NCI-H69 (cell line): ENCODE measurements around the gene MUS81.
A peak's percentile ranks its signal among the peaks of the same experiment; 100 is the strongest.
"Not testable (repeated sequence)": the region's sequence is repeated elsewhere in the genome, so short reads cannot be mapped to it uniquely, and the experiment has no call there.

Source experiments
- DNase-seq: peaks from one replicate; lab custom pipeline; 2025; lab: John Stamatoyannopoulos, UW

MUS81 gene

DNA sequence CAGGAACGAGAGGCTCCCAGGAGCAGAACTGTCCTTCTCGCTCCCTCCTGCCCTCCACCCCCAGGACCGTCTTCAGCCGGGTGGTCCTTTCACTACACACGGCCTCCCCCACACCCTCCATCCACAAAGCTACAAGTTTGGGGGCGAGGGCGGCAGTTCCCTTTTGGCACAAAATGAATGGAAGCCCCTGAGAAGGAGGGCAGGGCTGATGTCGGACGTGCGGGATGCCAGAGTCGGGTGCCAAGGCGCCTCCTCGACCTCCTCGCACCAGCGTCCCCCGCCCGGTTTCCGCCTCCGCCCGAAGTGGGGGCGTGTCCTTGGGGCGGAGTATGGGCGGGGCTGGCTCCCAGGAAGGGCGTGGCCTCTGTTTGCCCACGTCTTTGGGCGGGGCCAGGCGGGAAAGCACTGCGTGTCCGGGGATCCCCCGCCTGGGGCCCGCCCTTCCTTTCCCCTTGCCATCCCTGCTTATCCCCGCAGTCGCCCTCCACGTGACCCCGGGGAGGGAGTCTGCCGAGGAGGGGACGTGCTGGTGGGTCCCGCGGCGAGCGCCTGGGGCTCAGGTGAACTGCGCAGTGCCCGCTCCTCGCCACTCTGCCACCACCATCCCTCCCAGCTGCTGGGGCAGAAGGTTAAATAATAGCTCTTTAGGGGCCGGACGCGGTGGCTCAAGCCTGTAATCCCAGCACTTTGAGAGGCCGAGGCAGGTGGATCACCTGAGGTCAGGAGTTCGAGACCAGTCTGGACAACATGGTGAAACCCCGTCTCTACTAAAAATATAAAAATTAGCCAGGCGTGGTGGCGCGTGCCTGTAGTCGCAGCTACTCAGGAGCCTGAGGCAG lies 13.3 kb downstream of the MUS81 start:
- DNase-seq: peak; percentile 97

DNA sequence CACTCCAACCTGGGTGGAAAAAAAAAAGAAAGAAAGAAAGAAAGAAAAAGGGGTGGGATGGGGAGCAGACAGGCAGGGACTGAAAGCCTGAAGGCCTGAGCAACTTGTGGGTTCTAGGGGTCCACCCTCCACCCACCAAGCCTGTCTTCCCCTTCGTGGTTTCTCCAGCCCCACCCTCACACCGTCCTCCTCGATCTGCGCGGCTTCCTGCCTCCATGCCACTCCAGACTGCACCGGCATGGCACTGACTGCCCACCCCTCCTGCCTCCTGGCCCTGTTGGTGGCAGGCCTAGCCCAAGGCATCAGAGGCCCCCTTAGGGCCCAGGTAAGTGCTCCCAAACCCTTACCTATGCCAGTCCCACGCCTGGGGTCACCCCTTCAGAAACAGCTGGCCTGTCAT lies 19.4 kb downstream of the MUS81 start, which contains the start of gene CTSW:
Gene CTSW (plus strand): TSS at position 221 of the 400 bp plus-strand sequence. CDS start 18 bp downstream, at position 239.
- no peak for DNase-seq

DNA sequence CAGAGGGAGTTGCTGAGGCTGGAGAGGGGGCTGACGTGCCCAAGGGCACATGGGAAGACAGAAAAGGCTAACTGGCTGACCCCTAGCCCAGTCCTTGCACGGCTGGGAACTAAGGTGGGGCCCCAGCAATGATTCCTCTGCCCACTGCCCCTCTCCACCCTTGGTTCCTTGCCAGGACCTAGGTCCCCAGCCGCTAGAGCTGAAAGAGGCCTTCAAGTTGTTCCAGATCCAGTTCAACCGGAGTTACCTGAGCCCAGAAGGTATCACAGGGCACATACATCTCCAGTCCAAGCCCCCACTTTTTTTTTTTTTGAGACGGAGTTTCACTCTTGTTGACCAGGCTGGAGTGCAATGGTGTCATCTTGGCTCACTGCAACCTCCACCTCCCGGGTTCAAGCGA lies 19.8 kb downstream of the MUS81 start:
- DNase-seq: no peak

DNA sequence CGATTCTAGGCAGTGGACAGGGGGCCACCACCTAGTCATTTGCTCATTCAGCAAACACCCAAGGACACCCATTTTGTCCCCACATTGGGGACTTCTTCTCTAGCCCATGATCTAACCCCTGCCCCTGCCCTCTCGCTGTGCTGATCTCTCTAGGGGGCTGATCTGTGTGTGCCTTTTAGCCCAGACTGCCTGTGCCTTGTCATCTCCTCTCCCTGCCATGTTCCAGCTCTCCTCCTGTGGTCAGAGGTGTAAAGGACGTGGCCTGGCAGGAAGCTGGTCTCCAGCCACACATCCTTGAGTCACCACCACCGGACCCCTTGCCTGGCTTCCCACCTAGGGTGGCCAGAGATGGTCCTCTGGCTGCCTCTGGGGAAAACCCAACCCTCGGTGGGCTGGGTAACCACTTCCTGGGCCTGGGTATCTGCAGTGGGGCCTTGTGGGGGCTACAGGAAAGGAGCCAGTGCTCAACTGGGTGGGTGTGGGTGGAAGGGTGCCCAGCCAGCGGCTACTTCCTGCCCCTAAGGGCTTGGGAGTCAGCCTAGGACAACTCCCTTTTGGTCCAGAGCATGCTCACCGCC lies 20.7 kb downstream of the MUS81 start:
- no peak for DNase-seq

DNA sequence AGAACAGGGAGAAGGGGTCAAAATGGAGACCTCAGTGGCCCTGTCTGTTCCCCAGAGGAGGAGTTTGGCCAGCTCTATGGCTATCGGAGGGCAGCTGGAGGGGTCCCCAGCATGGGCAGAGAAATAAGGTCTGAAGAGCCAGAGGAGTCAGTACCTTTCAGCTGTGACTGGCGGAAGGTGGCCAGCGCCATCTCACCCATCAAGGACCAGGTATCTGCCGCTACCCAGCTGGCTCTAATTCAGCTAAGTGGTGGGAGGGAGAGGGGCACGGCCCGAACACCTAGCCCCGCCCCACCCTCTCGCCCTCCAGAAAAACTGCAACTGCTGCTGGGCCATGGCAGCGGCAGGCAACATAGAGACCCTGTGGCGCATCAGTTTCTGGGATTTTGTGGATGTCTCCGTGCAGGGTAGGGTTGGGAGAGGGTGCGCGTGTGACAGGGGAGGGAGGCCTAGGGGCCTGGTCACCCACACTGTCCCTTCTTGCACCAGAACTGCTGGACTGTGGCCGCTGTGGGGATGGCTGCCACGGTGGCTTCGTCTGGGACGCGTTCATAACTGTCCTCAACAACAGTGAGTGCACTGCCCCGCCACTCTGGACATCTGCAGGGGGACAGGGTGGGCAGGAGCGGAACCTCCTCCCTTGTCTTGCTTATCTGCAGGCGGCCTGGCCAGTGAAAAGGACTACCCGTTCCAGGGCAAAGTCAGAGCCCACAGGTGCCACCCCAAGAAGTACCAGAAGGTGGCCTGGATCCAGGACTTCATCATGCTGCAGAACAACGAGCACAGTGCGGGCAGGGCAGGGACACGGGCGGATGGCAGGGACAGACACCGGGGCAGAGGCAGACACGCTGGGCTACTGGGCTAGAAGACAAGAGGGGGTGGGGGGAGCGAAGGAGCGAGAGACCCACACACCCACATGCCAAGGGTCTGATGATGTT lies 22.2 kb downstream of the MUS81 start:
- no peak for DNase-seq

DNA sequence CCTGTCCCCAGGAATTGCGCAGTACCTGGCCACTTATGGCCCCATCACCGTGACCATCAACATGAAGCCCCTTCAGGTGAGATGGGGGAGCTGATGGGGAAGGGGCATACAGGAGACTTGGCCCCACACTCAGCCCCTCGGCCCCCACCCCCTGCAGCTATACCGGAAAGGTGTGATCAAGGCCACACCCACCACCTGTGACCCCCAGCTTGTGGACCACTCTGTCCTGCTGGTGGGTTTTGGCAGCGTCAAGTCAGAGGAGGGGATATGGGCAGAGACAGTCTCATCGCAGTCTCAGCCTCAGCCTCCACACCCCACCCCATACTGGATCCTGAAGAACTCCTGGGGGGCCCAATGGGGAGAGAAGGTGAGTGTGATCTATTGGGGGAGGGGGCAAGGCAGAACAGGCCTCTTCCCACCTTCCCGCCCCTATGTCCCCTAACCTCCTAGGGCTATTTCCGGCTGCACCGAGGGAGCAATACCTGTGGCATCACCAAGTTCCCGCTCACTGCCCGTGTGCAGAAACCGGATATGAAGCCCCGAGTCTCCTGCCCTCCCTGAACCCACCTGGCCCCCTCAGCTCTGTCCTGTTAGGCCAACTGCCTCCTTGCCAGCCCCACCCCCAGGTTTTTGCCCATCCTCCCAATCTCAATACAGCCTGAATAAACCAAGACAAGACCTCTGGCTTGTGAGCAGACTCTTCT lies 23.0 kb downstream of the MUS81 start:
- DNase-seq: no peak

DNA sequence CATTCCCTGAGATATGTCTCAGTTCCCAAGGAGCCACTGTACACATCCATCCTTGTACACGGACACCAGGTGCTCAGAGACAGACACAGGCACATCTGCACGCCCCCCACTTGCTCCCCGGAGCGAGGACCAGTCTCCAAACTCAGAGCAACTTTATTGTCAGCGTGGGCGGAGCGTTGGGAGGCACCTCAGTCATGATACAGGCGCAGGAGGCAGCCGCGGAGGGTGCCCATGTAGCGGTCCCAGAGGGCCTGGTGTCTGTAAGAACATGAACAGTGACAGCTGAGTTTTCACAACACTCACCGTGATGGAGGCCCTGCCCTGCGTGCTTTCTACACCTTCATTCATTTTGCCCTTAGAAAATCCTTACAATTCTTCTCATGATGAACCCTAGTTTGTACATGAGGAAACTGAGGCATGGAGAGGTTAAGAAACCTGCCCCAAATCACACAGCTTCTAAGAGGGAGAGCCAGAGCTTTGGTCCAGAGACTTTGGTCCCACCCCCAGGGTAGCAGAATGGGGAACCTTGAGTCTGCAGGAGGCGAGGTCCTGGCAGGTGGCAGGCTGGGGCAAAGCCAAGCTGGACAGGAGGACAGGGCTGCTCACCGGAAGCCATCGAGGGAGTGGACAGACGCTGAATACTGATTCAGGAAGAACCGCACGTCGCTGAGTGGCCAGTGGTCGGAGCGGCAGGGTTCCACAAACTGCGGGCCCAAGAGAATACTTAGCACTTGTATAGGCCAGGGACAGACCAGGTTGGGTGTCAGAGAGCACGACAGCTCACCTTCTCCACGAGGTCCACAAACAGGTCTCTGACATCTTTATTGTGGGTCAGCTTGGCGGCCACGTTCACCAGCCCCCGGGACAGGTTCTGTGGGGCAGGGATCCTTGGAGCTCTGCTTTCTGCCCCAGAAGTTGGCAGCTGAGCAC lies 23.8 kb downstream of the MUS81 start:
- DNase-seq: no peak

DNA sequence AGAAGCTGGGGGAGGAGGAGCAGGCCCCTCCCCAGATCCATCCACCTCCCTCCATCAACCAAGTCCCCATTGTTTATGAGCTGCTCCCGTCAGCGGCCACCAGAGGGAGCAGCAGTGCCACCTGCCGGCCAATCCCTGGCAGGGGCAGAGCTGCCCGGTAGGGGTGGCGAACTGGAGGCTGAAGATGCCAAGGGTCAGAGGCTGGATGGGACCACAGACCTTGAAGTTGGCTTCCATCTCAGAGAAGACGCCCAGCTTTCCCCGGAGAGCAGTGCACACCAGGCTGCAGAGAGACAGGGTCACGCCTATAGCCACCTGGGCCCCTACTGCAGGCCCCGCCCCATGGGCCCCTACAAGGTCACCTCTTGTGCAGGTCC lies 24.5 kb downstream of the MUS81 start:
- DNase-seq: peak; percentile 81

DNA sequence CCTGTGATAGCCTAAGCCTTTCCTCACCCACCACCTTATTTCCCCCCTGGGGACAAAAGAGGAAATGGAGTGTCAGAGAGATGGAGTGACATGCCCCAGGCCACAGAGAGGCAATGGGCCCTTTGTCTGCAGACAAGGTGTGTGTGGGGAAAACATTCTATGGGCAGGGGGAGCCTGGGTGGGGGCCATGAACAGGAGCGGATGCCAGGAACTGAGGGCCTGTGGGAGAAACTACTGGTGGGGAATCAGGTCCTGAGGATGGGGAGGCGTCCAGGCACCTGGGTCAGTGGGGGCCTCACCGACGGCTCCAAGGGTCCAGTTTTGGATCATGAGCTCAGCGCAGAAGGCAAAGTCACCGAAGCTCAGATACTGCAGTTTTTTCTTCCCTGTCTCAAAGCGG lies 25.0 kb downstream of the MUS81 start:
- DNase-seq: no peak

DNA sequence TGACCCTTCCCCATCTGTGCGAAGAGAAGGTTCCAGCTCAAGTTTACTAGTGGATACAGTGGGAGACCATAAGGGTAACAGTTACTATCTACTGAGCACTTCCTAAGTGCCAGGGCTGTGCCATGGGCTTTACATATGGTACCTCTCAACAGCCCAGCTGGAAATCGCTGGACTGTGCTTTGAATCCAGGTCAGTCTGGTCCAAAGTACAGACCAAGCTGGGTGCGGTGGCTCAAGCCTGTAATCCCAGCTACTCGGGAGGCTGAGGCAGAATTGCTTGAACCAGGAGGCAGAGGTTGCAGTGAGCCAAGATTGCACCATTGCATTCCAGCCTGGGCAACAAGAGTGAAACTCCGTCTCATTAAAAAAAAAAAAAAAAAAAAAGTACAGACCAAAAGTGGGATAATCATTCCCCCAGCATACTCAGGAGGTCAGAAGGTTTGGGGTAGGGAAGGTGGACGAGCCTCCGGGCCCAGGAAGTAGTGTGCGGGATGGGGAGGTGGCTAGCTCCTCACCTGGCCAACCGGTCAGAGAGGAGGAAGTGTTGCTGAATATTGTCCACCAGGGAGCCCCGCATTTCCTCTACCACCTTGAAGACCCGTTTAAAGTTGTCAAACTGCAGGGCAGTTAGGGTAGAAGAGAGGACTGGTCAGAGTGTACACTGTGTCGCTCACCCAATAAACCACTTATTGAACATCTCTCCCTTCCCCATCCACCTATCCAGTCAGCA lies 25.7 kb downstream of the MUS81 start:
- DNase-seq: no peak

DNA sequence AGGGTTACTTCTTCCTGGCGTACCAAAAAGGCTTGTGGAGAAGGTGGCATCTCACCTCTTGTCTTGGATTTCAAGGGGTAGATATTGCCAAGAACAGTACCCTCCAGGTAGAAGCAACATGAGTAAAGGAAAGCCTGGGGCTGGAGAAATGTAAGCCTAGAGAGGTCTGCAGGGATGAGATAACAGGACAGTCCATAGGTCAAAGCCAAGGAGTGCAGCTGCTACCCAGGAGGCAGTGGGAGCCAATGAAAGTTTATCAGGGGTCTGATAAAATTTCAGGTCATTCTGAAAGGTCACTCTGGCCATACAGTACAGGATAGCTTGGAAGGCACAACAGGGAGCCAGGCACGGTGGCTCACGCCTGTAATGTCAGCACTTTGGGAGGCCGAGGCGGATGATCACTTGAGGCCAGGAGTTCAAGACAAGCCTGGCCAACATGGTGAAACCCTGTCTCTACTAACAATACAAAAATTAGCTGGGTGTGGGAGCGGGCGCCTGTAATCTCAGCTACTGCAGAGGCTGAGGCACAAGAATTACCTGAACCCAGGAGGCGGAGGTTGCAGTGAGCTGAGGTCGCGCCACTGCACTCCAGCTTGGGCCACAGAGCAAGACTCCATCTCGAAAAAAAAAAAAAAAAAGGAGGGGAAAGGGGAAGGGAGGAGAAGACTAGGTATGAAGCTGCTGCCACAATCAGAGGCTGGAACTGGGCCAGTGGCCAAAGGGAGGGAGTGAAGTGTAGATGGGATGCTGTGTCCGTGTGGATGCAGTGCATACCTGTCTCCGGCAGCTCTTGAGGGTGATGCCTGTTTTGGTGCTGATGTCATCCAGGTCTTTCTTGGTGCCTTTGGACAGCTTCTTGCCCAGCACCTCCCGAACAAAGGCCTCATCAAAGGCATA lies 26.8 kb downstream of the MUS81 start:
- no peak for DNase-seq

DNA sequence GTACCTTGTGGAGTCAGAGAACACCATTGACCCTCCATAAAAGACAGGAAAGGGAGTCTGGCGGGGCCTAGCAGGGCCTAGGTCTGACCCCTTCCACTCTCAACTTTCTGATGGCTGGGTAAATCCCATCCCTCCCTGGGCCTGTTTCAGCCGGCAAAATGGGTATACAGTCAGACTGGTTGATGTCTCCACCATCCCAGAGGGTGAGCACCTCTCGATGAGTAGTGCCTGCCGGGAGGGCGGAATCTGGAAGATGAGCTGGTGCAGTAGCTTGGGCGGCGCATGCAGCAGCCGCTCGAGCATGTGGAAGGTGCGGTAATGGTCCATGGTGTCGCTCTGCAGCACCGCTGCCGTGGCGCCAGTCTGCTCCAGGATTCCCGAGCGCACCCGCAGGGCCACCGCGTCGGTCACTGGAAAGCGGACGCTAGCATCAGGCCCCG lies 27.5 kb downstream of the MUS81 start:
- no peak for DNase-seq

DNA sequence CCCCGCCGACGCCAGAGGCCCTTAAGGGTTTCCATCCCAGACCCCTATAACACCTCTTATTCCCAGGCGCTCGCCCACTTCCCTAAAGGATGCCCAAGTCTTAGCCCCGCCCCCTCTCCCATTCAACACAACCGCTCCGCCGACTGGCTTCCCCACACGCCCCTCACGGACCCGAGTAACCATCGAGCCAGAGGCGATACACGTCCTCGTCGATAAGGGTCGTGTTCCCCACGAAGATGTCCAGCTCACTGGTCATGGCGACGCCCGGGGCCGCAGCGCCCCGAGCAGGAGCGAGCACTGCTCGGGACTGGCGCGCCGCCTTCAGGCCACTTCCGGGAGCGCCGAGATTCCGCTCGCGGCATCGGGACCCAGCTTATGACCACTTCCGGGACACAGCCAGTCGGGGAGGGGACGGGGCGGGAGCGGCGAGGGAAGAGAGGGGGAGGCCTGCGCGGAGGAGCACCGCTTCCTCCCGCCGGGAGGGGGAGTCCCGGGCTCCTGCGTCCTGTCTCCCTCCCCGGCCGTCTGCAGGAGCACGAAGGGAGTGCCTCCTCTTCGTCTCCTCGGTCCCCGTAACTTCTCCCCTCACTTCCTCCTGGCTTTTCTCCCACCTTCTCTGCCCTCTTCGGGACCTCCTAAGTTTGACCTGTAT lies 28.1 kb downstream of the MUS81 start, which contains the start of gene FIBP:
Gene FIBP (minus strand): TSS at position 309 of the 652 bp plus-strand sequence. CDS start 53 bp downstream, at position 256.
- DNase-seq: peak; percentile 98

DNA sequence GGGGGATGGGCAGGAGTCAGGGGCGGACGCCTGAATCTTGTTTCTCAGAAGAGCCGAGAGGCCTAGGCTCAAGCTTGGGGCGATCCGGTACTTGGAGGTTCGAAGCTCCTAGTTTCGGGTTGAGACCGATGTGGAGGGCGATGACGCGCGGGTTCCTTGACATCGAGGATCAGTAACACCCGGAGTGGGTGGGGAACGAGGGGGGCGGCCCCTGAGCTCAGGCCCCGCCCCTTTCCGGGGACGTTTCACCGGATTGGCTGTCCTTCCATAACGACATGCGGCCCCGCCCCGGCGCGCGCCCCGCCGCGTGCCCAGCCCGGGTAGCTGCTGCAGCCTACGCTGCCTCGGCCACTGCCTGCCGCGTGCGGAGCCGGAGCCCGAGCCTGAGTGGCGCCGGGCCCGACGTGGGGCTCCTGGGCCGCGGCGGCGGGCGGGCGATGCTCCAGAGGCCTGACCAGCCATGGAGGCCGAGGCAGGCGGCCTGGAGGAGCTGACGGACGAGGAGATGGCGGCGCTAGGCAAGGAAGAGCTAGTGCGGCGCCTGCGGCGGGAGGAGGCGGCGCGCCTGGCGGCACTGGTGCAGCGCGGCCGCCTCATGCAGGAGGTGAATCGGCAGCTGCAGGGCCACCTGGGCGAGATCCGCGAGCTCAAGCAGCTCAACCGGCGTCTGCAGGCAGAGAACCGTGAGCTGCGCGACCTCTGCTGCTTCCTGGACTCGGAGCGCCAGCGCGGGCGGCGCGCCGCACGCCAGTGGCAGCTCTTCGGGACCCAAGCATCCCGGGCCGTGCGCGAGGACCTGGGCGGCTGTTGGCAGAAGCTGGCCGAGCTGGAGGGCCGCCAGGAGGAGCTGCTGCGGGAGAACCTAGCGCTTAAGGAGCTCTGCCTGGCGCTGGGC lies 30.3 kb downstream of the MUS81 start, which contains the start of gene CCDC85B:
Gene CCDC85B (plus strand): TSS at position 350 of the 895 bp plus-strand sequence. CDS start 111 bp downstream, at position 461.
- peak; percentile 98 for DNase-seq

DNA sequence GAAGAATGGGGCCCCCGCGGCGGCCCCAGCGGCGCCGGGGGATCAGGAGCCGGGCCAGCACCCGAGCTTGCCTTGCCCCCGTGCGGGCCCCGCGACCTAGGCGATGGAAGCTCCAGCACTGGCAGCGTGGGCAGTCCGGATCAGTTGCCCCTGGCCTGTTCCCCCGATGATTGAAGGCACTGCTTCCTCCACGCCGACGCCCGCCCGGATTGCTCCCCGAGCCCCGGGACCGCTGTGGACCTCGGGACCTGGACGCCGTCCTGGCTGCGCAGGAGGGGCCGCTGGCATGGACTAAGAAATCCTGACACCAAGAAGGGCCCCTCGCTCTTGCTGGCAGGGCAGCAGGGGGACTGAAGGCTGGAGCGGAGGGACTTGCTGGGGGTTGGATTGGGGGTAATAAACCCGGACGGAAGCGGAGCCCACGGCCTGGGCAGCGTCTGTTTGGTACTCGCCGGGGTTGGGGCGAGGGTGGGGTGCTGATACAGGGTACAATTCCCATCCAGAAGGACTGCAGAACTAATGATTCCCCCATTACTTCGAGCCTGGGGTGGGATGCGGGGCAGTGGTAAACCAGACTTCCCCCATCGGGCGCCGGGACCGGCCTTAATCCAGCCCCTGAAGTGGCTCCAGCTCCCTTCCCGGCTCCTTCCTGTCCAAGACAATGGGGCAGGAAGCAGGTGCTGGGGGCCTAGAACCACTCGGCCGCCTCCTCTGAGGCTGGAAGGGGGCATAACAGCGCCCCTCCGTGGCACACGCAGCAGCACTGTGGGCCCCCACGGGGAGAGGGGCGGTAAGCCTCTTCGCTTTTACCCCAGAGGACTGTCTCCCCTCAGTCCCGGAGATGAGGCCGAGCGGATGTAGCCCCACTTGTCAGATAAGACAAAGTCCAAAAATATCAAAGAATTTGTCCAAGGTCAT lies 31.2 kb downstream of the MUS81 start:
- DNase-seq: peak; percentile 72

DNA sequence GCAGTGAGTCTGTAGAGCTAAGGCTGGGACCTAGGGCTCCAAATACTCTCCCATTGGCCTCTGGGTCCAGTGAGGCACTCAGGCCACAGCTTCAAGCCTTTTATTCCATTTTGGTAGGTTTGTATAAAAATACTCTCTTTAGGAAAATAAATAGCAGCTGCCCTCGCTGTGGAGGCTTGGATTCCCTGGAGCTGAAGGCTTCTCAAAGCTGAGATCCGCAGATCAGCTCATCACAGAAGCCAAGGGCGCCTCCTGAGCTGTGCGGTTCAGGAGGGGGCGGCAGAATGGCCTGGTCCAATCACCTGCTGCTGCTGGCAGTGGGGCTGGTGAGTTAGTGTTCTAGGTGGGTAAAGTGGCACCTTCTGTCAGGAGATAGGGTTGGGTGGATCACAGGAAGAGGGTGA lies 31.9 kb downstream of the MUS81 start:
- DNase-seq: not testable (repeated sequence)
